Uterus (tissue), 2 donors: Measurements from ENCODE around the gene PTPRD.

ENCODE experiments used
- CTCF ChIP-seq, 4 experiments: fragments of 200-600 bp in 2 of 4; fragments of 450-650 bp in 2 of 4; sonication (generic) in 2 of 4; IDR thresholded peaks; one replicate each; pipeline ENCODE4 v1.5.1; 2016 to 2019; ENCODE audit warnings: antibody characterized with exemption in 4 of 4, mild to moderate bottlenecking in 2 of 4, moderate library complexity in 1 of 4
- POLR2A ChIP-seq, 2 donors: fragments of 450-650 bp; IDR thresholded peaks; one replicate each; pipeline ENCODE4 v1.6.1; 2016; ENCODE audit warnings: antibody characterized with exemption in 2 of 2, mild to moderate bottlenecking in 1 of 2, moderate library complexity in 1 of 2

GRCh38 chr9:9174358-9174757 lies 1438.4 kb downstream of the PTPRD start:
- no peak for TF ChIP-seq CTCF (IDR thresholded peaks at IDR 0.05)
- no peak for TF ChIP-seq POLR2A (IDR thresholded peaks at IDR 0.05)
